Measurements from ENCODE around the gene WASHC1.
"Not testable (repeated sequence)": the region's sequence is repeated elsewhere in the genome, so short reads cannot be mapped to it uniquely, and the experiment has no call there.

WASHC1 gene

DNA sequence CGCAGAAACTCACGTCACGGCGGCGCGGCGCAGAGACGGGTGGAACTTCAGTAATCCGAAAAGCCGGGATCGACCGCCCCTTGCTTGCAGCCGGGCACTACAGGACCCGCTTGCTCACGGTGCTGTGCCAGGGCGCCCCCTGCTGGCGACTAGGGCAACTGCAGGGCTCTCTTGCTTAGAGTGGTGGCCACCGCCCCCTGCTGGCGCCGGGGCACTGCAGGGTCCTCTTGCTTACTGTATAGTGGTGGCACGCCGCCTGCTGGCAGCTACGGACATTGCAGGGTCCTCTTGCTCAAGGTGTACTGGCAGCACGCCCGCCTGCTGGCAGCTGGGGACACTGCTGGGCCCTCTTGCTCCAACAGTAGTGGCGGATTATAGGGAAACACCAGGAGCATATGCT, 18.1 kb downstream of the WASHC1 start:
- DNase-seq, result not testable (repeated sequence)

DNA sequence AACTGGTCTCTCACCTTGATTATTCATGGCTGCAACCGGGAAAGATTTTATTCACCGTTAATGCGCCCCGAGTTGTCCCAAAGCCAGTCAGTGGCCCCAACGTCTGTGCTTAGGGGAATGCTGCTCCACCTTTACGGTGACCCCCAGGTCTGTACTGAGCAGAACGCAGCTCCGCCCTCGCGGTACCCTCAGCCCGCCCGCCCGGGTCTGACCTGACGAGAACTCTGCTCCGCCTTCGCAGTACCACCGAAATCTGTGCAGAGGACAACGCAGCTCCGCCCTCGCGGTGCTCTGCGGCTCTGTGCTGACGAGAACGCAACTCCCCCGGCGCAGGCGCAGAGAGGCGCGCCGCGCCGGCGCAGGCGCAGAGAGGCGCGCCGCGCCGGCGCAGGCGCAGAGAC, 18.6 kb downstream of the WASHC1 start:
- not testable (repeated sequence) for DNase-seq

DNA sequence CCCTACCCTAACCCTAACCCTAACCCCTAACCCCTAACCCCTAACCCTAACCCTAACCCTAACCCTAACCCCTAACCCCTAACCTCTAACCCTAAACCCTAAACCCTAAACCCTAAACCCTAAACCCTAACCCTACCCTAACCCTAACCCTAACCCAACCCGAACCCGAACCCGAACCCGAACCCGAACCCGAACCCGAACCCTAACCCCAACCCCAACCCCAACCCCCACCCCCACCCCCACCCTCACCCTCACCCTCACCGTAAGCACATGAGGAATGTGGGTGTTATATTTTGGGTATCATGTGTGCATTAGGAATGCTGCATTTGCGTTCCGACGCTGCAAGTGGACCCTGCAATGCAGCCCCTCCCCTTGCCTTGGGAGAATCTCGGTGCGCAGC, 19.0 kb downstream of the WASHC1 start:
- DNase-seq, result not testable (repeated sequence)
